ENCODE measurements around the gene ZNF618.
"Not testable (repeated sequence)": the region's sequence is repeated elsewhere in the genome, so short reads cannot be mapped to it uniquely, and the experiment has no call there.

ZNF618 gene

GRCh38 chr9:114039484-114039883, 163.4 kb downstream of the ZNF618 start:
- no peak for DNase-seq (ENCODE audit: low read depth in 2 of 2)

DNA sequence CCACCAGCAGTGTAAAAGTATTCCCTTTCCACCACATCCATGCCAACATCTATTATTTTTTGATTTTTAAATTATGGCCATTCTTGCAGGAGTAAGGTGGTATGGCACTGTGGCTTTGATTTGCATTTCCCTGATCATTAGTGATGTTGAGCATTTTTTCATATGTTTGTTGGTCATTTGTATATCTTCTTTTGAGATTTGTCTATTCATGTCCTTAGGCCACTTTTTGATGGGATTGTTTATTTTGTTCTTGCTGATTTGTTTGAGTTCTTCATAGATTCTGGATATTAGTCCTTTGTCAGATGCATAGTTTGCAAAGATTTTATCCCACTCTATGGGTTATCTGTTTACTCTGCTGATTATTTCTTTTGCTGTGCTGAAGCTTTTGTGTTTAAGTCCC, 167.6 kb downstream of the ZNF618 start:
- DNase-seq (ENCODE audit: low read depth in 2 of 2): not testable (repeated sequence)

- no peak for DNase-seq (ENCODE audit: low read depth in 2 of 2)
Observed at GRCh38 chr9:114046237-114046755, 170.2 kb downstream of the ZNF618 start.

DNA sequence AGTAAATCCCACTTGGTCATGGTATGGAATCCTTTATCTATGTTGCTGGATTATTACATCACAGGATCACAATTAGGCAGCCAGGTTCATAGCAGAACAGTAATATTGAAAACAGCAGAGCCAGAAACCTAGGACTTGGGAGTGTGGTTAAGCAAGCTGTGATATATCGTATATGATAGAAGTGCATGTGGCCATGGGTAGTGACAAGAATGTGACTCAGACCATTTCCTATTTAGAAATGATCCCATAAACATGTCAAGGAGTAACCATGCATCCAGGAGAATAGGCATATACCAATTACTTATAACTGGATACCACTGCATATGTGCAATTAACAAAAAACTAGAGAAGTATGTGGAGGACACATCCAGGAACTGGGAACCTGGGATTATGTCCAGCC, 170.8 kb downstream of the ZNF618 start:
- DNase-seq (ENCODE audit: low read depth in 2 of 2): no peak

- DNase-seq (ENCODE audit: low read depth in 2 of 2): no peak
Observed at GRCh38 chr9:114047717-114048116, 171.6 kb downstream of the ZNF618 start.

DNA sequence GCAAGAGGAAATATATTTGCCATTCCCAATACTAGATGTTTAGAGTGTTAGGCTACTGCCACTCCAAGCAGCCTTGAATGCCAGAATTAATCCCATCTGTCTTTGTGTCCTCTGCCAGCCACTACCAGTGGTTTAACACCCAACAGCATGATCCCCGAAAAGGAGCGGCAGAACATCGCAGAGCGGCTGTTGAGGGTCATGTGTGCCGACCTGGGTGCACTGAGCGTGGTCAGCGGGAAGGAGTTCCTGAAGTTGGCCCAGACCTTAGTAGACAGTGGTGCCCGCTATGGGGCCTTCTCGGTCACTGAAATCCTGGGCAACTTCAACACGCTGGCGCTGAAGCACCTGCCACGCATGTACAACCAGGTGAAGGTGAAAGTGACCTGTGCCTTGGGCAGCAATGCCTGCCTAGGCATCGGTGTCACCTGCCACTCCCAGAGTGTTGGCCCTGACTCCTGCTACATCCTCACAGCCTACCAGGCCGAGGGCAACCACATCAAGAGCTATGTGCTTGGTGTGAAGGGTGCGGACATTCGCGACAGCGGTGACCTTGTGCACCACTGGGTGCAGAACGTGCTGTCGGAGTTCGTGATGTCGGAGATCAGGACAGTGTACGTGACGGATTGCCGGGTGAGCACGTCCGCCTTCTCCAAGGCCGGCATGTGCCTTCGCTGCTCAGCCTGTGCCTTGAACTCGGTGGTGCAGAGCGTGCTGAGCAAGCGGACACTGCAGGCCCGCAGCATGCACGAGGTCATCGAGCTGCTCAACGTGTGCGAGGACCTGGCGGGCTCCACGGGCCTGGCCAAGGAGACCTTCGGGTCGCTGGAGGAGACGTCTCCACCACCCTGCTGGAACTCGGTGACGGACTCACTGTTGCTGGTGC, 172.7 kb downstream of the ZNF618 start:
- no peak for DNase-seq (ENCODE audit: low read depth in 2 of 2)

DNA sequence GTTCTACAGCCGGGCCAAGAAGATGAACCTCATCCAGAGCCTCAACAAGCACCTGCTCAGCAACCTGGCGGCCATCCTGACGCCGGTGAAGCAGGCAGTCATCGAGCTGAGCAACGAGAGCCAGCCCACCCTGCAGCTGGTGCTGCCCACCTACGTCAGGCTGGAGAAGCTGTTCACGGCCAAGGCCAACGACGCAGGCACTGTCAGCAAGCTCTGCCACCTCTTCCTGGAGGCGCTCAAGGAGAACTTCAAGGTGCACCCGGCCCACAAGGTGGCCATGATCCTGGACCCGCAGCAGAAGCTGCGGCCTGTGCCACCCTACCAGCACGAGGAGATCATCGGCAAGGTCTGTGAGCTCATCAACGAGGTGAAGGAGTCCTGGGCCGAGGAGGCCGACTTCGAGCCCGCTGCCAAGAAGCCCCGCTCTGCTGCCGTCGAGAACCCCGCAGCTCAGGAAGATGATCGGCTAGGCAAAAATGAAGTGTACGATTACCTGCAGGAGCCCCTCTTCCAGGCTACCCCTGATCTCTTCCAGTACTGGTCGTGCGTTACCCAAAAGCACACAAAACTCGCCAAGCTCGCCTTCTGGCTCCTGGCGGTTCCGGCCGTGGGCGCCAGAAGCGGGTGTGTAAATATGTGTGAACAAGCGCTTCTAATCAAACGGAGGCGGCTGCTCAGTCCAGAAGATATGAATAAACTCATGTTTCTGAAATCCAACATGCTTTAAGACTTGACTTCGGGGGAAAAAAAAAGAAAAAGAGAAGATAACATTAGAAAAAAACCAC, 173.5 kb downstream of the ZNF618 start:
- DNase-seq (ENCODE audit: low read depth in 2 of 2): no peak

GRCh38 chr9:114050226-114050568, 174.1 kb downstream of the ZNF618 start:
- no peak for DNase-seq (ENCODE audit: low read depth in 2 of 2)

GRCh38 chr9:114050646-114051045, 174.5 kb downstream of the ZNF618 start:
- DNase-seq (ENCODE audit: low read depth in 2 of 2): no peak

DNA sequence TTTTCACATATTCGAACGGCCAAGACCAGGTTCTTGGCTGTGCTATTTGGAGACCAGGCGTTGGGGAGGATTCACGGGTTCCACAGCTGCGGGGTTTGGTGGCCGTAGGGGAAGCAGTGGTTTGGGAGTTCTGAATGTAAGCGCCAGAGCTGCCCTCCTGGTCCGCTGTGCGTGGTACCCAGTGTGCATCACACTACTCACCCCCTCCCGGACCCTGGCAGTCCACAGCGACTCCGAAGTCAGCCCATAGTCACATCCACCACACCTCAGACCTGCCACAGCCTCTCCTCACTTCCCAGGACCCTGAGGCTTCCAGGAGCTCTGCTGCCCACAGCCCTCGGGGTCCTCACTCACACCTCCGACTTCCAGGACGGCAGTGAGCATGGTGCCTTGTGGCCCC, 175.2 kb downstream of the ZNF618 start:
- no peak for DNase-seq (ENCODE audit: low read depth in 2 of 2)

DNA sequence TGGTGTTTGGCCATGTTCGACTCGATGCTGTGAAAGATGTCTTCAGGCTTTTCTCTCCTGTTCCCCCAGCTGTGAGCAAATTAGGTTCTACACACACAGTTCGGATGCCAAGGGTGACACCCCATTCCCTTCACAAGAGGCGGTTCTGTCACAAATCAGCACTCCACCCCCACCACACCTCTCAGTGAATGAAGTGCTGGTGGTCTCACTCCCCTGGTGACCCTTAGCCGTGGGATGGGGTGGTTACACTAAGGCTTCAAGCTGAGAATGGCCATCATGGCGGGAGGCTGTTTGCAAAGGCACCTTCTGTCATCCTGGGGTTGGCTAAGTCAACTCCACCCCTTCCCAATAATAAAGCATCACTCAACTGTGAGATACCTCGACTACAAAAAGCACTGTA, 175.6 kb downstream of the ZNF618 start:
- no peak for DNase-seq (ENCODE audit: low read depth in 2 of 2)

GRCh38 chr9:114053246-114054005, 177.3 kb downstream of the ZNF618 start:
- DNase-seq (ENCODE audit: low read depth in 2 of 2): no peak

DNA sequence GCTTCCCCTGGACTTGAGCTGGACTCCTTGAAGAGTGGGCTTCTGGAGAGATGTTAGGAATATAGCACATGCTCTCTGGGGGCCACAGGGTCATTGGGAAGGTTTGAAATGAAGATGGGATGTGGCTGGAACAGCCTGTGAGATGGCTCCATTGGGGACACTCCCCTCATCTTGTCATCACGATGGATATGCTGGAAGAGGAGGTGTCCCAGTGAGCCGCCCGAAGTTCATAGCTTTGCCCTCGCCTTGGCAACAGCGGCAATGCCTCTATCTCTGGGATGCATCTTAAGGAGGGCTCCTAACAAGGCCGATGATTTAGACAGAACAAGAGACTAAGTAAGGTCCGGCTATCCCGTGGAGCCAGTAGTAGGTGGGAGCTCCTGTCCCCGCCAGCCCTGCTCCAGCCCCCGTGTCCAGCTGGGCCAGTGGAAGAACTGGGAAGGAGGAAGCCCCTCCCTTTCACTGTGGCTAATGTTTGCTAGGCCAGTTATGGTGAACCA, 178.1 kb downstream of the ZNF618 start:
- no peak for DNase-seq (ENCODE audit: low read depth in 2 of 2)

DNA sequence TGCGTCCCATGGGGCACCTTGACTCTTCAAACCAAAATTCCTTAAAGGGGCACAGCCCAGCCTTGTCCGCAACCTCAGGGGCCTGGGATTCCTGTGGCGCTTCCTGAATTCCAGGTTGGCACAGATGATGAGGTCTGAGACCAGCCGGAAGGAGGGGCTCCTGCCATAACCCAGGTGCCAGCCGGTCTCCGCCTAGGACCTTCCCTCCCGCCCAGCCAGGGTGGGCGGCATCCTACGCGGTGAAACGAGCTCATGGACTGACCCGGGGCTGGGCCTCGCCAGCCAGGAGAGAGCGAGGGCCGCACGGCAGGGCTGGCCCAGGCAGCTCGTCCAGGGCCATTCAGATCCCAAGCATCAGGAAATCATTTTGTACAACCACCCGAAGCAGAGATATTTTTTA, 179.0 kb downstream of the ZNF618 start:
- DNase-seq (ENCODE audit: low read depth in 2 of 2): no peak

- no peak for DNase-seq (ENCODE audit: low read depth in 2 of 2)
Observed at GRCh38 chr9:114055894-114056293, 179.8 kb downstream of the ZNF618 start.

GRCh38 chr9:114056527-114056926, 180.4 kb downstream of the ZNF618 start:
- DNase-seq (ENCODE audit: low read depth in 2 of 2): no peak

GRCh38 chr9:114057161-114057885, 181.2 kb downstream of the ZNF618 start:
- no peak for DNase-seq (ENCODE audit: low read depth in 2 of 2)

DNA sequence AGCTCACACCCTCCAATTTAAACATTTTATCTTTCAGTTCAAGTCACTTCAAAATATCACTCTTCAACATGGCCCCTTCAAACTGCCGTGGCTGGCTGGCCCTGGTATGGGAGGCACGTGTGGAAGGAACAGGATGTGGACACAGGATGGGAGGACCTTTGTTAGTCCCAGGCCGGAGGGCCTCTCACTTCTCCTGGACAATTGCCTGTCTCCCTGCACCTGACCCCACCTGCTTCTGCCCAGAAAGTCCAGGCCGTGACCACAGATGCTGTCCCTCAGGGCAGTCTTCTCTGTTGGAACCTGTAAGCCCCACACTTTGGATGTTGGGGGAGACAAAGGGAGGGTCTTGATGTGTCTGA, 182.6 kb downstream of the ZNF618 start:
- DNase-seq (ENCODE audit: low read depth in 2 of 2): no peak

- DNase-seq (ENCODE audit: low read depth in 2 of 2): no peak
Observed at GRCh38 chr9:114059047-114059803, 183.1 kb downstream of the ZNF618 start.

DNA sequence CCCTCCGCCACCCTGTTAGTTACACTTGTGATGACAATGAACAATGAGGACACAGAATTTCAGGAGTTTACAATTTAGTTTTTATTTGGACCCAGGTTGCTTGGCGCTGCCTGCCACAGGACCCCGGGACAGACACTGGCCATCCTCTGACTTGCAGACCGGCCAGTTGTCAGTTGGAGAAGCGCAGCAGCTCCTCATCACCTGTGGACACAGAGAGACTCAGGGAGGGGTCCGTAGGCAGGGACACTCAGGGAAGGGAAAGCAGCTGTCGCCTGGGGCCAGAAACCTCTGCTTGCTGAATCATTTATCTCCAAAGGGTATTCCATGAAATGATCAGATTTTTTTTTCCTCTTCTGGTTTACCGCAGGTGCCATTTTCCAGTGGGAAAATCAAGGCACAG, 184.0 kb downstream of the ZNF618 start:
- no peak for DNase-seq (ENCODE audit: low read depth in 2 of 2)

GRCh38 chr9:114060711-114061110, 184.6 kb downstream of the ZNF618 start:
- DNase-seq (ENCODE audit: low read depth in 2 of 2): no peak
